ENCODE results near the gene ECM1.

- TF ChIP-seq CTCF (optimal IDR thresholded peaks at IDR 0.05 in 1 of 3, IDR thresholded peaks at IDR 0.05 in 1 of 3, conservative IDR thresholded peaks at IDR 0.05 in 1 of 3; ENCODE audit: extremely low read depth in 1 of 3, insufficient read depth in 2 of 3, low read length in 3 of 3) = no peak
- TF ChIP-seq EZH2 (IDR thresholded peaks at IDR 0.05; ENCODE audit: low read length) = no peak
Measured at GRCh38 chr1:150513351-150513791, 5.5 kb downstream of the ECM1 start.

Data from keratinocyte (primary cell).